PFSK-1 (cell line): Measurements from ENCODE around the gene ATP10A.

Experiments used
- FOXP2 ChIP-seq: optimal IDR thresholded peaks from 2 replicates; pipeline ENCODE3; 2011; ENCODE audit warnings: borderline replicate concordance, control low read depth, inconsistent platforms; ENCODE audit not compliant: insufficient read depth; ENCODE audit errors: extremely low read length, extremely low read depth
- POLR2AphosphoS5 ChIP-seq: IDR thresholded peaks from 2 replicates; pipeline ENCODE4 v1.6.1; 2012; ENCODE audit warnings: low read depth, mild to moderate bottlenecking, control low read depth, low read length, moderate library complexity
- REST ChIP-seq, 2 experiments: IDR thresholded peaks; 2 replicates each; pipeline versions ENCODE4 v1.6.1 to v1.8.0; 2011 to 2012; ENCODE audit warnings: low read depth in 2 of 2, low read length in 2 of 2, control low read depth in 1 of 2, inconsistent platforms in 1 of 2, mild to moderate bottlenecking in 1 of 2, moderate library complexity in 1 of 2; ENCODE audit not compliant: insufficient read depth in 1 of 2
- SIN3A ChIP-seq: IDR thresholded peaks from 2 replicates; pipeline ENCODE4 v1.6.1; 2012; ENCODE audit warnings: mild to moderate bottlenecking, low read length, moderate library complexity, borderline replicate concordance; ENCODE audit not compliant: insufficient read depth
- TAF1 ChIP-seq: IDR thresholded peaks from 2 replicates; pipeline ENCODE4 v1.6.1; 2012; ENCODE audit warnings: low read length, control low read depth, borderline replicate concordance; ENCODE audit not compliant: insufficient read depth

Gene ATP10A

GRCh38 chr15:25684521-25685431 lies 178.4 kb downstream of the ATP10A start:
- no peak for TF ChIP-seq POLR2AphosphoS5
- no peak for TF ChIP-seq REST (IDR thresholded peaks at IDR 0.05; ENCODE audit: insufficient read depth in 1 of 2, low read depth in 2 of 2, low read length in 2 of 2)
- no peak for TF ChIP-seq SIN3A
- TF ChIP-seq FOXP2, result no peak
- TF ChIP-seq TAF1, result no peak

GRCh38 chr15:25683911-25684310 lies 179.2 kb downstream of the ATP10A start:
- TF ChIP-seq POLR2AphosphoS5, result no peak
- TF ChIP-seq SIN3A, result no peak
- no peak for TF ChIP-seq FOXP2
- TF ChIP-seq TAF1, result no peak
- no peak for TF ChIP-seq REST (IDR thresholded peaks at IDR 0.05; ENCODE audit: insufficient read depth in 1 of 2, low read depth in 2 of 2, low read length in 2 of 2)

GRCh38 chr15:25683415-25683814 lies 179.7 kb downstream of the ATP10A start:
- TF ChIP-seq SIN3A (no peak), REST (IDR thresholded peaks at IDR 0.05; ENCODE audit: insufficient read depth in 1 of 2, low read depth in 2 of 2, low read length in 2 of 2) (no peak), POLR2AphosphoS5 (no peak), FOXP2 (no peak), TAF1 (no peak)

GRCh38 chr15:25682340-25682739 lies 180.8 kb downstream of the ATP10A start:
- TF ChIP-seq TAF1, result no peak
- TF ChIP-seq SIN3A, result no peak
- TF ChIP-seq FOXP2, result no peak
- no peak for TF ChIP-seq REST (IDR thresholded peaks at IDR 0.05; ENCODE audit: insufficient read depth in 1 of 2, low read depth in 2 of 2, low read length in 2 of 2)
- no peak for TF ChIP-seq POLR2AphosphoS5
